Astrocyte (in vitro differentiated cells and primary cell): Measurements from ENCODE around the gene NCF2.

ENCODE experiments used
- CTCF ChIP-seq: IDR thresholded peaks from 2 replicates; pipeline ENCODE4 v1.5.1; 2011; ENCODE audit warnings: low read depth, mild to moderate bottlenecking, inconsistent platforms, low read length, moderate library complexity; ENCODE audit not compliant: insufficient read depth
- EZH2 ChIP-seq: IDR thresholded peaks from 2 replicates; pipeline ENCODE4 v1.6.1; 2012; ENCODE audit warnings: mild to moderate bottlenecking, low read length, inconsistent platforms; ENCODE audit not compliant: insufficient read depth

GRCh38 chr1:183580281-183580682, 10.0 kb downstream of the NCF2 start:
- TF ChIP-seq EZH2: no peak
- peak; percentile 13 for TF ChIP-seq CTCF
